Caco-2 (cell line): ENCODE results near the gene COG6. TPM values are rescaled to one million over a fixed set of nuclear protein-coding genes. Genes with fewer than 3 reads are reported as not detected.

Experiments used
- BruUV-seq: library from RNA; stranded (reverse); fragments of 400-500 nt; replicated peaks from 2 replicates; lab custom pipeline; 2021; lab: Mats Ljungman, UMichigan
- CTCF ChIA-PET: fragments of 300-600 bp; sonication (Branson Sonifier 250); formaldehyde crosslinking; loops from one replicate; lab custom pipeline; 2022; ENCODE audit warnings: antibody characterized with exemption; lab: Charles Lee
- POLR2A ChIA-PET: fragments of 300-600 bp; sonication (Branson Sonifier 250); formaldehyde crosslinking; loops from one replicate; lab custom pipeline; 2022; ENCODE audit warnings: antibody characterized with exemption; lab: Charles Lee
- DNase-seq, 2 experiments: peaks; one replicate each; pipeline versions ENCODE4 v3.0.0 to v3.0.0-alpha.2; 2020 to 2022
- H3K27me3 ChIP-seq: replicated peaks from 2 replicates; pipeline ENCODE4 v1.6.0; 2011; ENCODE audit warnings: low read length; ENCODE audit not compliant: control insufficient read depth, insufficient read depth
- H3K36me3 ChIP-seq: 2 replicates; pipeline ENCODE4 v1.5.1; 2011; ENCODE audit warnings: low read length; ENCODE audit not compliant: control insufficient read depth, insufficient read depth
- H3K4me1 ChIP-seq: fragments of 250-450 bp; sonication (Bioruptor Pico); 2 replicates; pipeline ENCODE4 v1.5.1; 2020; ENCODE audit warnings: mild to moderate bottlenecking
- H3K4me3 ChIP-seq: 2 replicates; pipeline ENCODE4 v1.5.1; 2011; ENCODE audit warnings: low read depth, mild to moderate bottlenecking, control low read depth, low read length
- H3K9me3 ChIP-seq: fragments of 250-450 bp; sonication (Bioruptor Pico); 2 replicates; pipeline ENCODE4 v1.5.1; 2020; ENCODE audit warnings: mild to moderate bottlenecking, moderate library complexity
- H3K27ac Mint-ChIP-seq: one replicate; pipeline ENCODE4 v1.8.0; 2022; ENCODE audit warnings: mixed read lengths; ENCODE audit not compliant: unreplicated experiment
- H3K27me3 Mint-ChIP-seq: one replicate; pipeline ENCODE4 v1.8.0; 2022; ENCODE audit warnings: mixed read lengths; ENCODE audit not compliant: insufficient read depth, unreplicated experiment
- H3K36me3 Mint-ChIP-seq: one replicate; pipeline ENCODE4 v1.8.0; 2022; ENCODE audit warnings: mild to moderate bottlenecking, mixed read lengths; ENCODE audit not compliant: insufficient read depth, unreplicated experiment
- H3K4me1 Mint-ChIP-seq: one replicate; pipeline ENCODE4 v1.8.0; 2022; ENCODE audit warnings: low read depth, mixed read lengths; ENCODE audit not compliant: unreplicated experiment
- H3K4me3 Mint-ChIP-seq: one replicate; pipeline ENCODE4 v1.8.0; 2022; ENCODE audit warnings: mild to moderate bottlenecking, moderate library complexity, mixed read lengths; ENCODE audit not compliant: unreplicated experiment
- H3K9me3 Mint-ChIP-seq: one replicate; pipeline ENCODE4 v1.8.0; 2022; ENCODE audit warnings: mixed read lengths; ENCODE audit not compliant: unreplicated experiment
- CTCF ChIP-seq, 2 experiments: fragments of 200-600 bp in 1 of 2; IDR thresholded peaks; 1 replicate in 1 of 2; 2 replicates in 1 of 2; pipeline versions ENCODE4 v1.5.1 to v1.8.0; 2011 to 2022; ENCODE audit warnings: antibody characterized with exemption in 1 of 2, control low read depth in 1 of 2, inconsistent platforms in 1 of 2, low read depth in 1 of 2, low read length in 1 of 2, mild to moderate bottlenecking in 1 of 2, moderate library complexity in 1 of 2; ENCODE audit not compliant: insufficient read depth in 1 of 2, severe bottlenecking in 1 of 2, unreplicated experiment in 1 of 2
- intact Hi-C: fragments of 100-400 bp; cut with micrococcal nuclease; formaldehyde crosslinking; loops from one replicate; pipeline ENCODE4 v1.10.0; 2022; ENCODE audit not compliant: unreplicated experiment
- total RNA-seq: library from RNA; stranded (reverse); gene quantifications from 2 replicates; pipeline ENCODE4 v1.2.3, GENCODE V29; 2022

COG6 gene
- total RNA-seq, 1 experiment from 2014 or later: 63.6 TPM

DNA sequence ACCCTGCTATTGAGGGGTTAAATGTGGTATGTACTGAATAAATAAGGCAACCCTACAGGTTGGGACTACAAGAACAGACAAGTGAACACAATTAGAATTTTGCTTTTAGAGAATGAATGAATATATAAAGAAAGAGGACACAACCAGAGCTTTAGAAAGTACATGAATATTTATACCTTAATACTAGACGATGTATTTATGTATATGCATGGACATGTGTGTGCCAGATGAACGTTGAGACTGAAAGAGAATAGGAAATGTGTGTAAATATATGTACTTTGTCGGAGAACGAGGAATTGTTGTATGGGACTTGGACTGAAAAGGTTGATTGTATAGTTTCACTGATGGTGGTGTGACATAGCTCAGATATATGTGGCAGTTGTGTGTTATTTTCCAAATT, 9.3 kb upstream of the COG6 start:
- H3K4me1 Mint-ChIP-seq: no peaks in the 10 kb centered on the region
- no peak for TF ChIP-seq CTCF (IDR thresholded peaks at IDR 0.05; ENCODE audit: insufficient read depth in 1 of 2, low read depth in 1 of 2, low read length in 1 of 2, severe bottlenecking in 1 of 2, unreplicated experiment in 1 of 2)
- no peak for DNase-seq
- no peak overlapping the region for H3K27ac Mint-ChIP-seq
- POLR2A ChIA-PET: no interaction called here
- H3K4me3 Mint-ChIP-seq: no peak overlapping the region
- H3K36me3 Mint-ChIP-seq: no peaks in the 10 kb centered on the region
- peaks cover 10% of the 10 kb centered on the region for H3K27me3 Mint-ChIP-seq
- CTCF ChIA-PET: no interaction called here
- no peaks in the 10 kb centered on the region for H3K9me3 Mint-ChIP-seq
- intact Hi-C loops: no loop called here
- no peaks in the 10 kb centered on the region for H3K4me1 ChIP-seq
- H3K27me3 ChIP-seq: no peaks in the 10 kb centered on the region; the same call in 1 of the 2 replicates
- H3K9me3 ChIP-seq: no peaks in the 10 kb centered on the region
- H3K4me3 ChIP-seq: no peak overlapping the region
- H3K36me3 ChIP-seq: no peaks in the 10 kb centered on the region
- no TSS peak for BruUV-seq

DNA sequence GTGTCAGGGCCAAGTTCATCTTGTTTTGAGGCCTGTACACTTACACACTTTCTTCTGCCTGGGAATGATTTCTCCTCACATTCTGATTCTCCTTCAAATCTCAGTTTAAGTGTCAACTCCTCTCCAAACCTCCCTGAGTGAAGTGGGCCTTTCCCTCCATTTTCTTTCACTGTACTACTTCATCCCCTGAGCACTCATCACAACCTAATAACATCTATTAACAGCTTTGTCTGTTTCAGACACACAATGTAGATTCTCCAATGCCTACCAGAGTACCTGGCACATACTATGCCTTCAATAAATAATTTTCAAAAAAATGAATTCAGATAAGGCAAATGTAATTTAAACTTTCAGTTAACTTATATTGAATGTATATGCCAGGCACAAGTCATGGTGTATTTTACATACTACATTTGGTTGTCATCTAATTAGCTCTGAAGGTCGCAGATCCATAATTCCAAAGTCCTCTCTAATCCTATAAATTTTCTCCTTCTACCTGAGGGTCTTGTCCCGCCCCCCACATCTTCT, 357 bp upstream of the COG6 start:
- H3K4me3 ChIP-seq: peak overlapping the region; percentile 99
- ChIA-PET POLR2A (interaction anchor here (0.7 kb wide), 1 partner anchor 1266 kb away, joined by 3 read pairs; no protein-coding TSS in a partner anchor), CTCF (no interaction called here)
- H3K36me3 ChIP-seq: no peaks in the 10 kb centered on the region
- Mint-ChIP-seq H3K4me3 (peak overlapping the region; percentile 98), H3K36me3 (peaks cover 13% of the 10 kb centered on the region), H3K27ac (peak overlapping the region; percentile 56), H3K9me3 (no peaks in the 10 kb centered on the region), H3K4me1 (no peaks in the 10 kb centered on the region), H3K27me3 (peaks cover 1% of the 10 kb centered on the region)
- BruUV-seq: TSS peak; percentile 90
- TF ChIP-seq CTCF (IDR thresholded peaks at IDR 0.05; ENCODE audit: insufficient read depth in 1 of 2, low read depth in 1 of 2, low read length in 1 of 2, severe bottlenecking in 1 of 2, unreplicated experiment in 1 of 2): no peak
- no peak for DNase-seq
- H3K27me3 ChIP-seq: no peaks in the 10 kb centered on the region
- H3K4me1 ChIP-seq: no peaks in the 10 kb centered on the region
- no peaks in the 10 kb centered on the region for H3K9me3 ChIP-seq
- intact Hi-C loops: no loop called here

DNA sequence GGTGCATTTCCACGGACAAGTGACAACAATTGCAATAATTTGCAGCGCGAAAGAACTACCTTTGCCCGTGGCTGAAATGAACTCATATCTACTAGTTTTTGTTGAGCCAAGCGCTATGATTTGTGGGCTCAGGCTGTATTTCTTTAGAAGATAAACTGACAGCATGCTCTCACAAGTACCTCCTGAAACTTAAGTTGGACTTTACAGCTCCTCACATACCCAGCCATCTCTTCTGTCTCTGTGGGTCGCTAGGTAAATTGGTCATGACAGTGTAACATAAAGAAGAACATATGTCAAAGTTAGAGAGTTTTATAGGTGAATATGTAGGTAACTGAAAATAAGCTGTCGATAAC, 839 bp downstream of the COG6 start:
- peak overlapping the region; percentile 99 for H3K4me3 ChIP-seq
- H3K36me3 Mint-ChIP-seq: peaks cover 13% of the 10 kb centered on the region
- ChIA-PET CTCF (no interaction called here), POLR2A (interaction anchor here (0.6 kb wide), 1 partner anchor 8 kb away, joined by 3 read pairs; no protein-coding TSS in a partner anchor)
- BruUV-seq: TSS peak; percentile 41
- no peak for DNase-seq
- no peak for TF ChIP-seq CTCF (IDR thresholded peaks at IDR 0.05; ENCODE audit: insufficient read depth in 1 of 2, low read depth in 1 of 2, low read length in 1 of 2, severe bottlenecking in 1 of 2, unreplicated experiment in 1 of 2)
- H3K27ac Mint-ChIP-seq: peak overlapping the region; percentile 56
- H3K4me1 Mint-ChIP-seq: no peaks in the 10 kb centered on the region
- no peaks in the 10 kb centered on the region for H3K27me3 Mint-ChIP-seq
- H3K36me3 ChIP-seq: no peaks in the 10 kb centered on the region
- no peaks in the 10 kb centered on the region for H3K4me1 ChIP-seq
- H3K9me3 ChIP-seq: no peaks in the 10 kb centered on the region
- H3K9me3 Mint-ChIP-seq: no peaks in the 10 kb centered on the region
- intact Hi-C loops: no loop called here
- H3K4me3 Mint-ChIP-seq: peak overlapping the region; percentile 98
- H3K27me3 ChIP-seq: no peaks in the 10 kb centered on the region
